ENCODE data around the gene RHOBTB3. TPM values are rescaled to one million over a fixed set of nuclear protein-coding genes. Genes with fewer than 3 reads are reported as not detected.

The RHOBTB3 gene
- total RNA-seq, 6 experiments from 2014 or later = 24.1 to 49.1 (median 38.9) TPM

- Histone ChIP-seq H3K4me3 (no peak overlapping the region), H3K9me3 (no peaks in the 10 kb centered on the region), H3K4me1 (peaks cover 0 to 39% (median 11%) of the 10 kb centered on the region in 4 donors), H3K27me3 (no peaks in the 10 kb centered on the region), H3K36me3 (no peaks in the 10 kb centered on the region), H3K27ac (peak overlapping the region in 1 of 3 donors; percentile 1)
- DNase-seq (no peak), ATAC-seq (no peak)
- WGBS (ENCODE audit: insufficient coverage, low coverage, low lambda C conversion rate, missing lambda C conversion rate) = 92% methylated on average over 4 of the region's 4 CpGs
- intact Hi-C loops (cut with DNase I) = loop anchor here (5.0 to 10.0 kb wide), 2 partner anchors 63 to 65 kb away; no protein-coding TSS in a partner anchor
- TF ChIP-seq, protein P1, sequence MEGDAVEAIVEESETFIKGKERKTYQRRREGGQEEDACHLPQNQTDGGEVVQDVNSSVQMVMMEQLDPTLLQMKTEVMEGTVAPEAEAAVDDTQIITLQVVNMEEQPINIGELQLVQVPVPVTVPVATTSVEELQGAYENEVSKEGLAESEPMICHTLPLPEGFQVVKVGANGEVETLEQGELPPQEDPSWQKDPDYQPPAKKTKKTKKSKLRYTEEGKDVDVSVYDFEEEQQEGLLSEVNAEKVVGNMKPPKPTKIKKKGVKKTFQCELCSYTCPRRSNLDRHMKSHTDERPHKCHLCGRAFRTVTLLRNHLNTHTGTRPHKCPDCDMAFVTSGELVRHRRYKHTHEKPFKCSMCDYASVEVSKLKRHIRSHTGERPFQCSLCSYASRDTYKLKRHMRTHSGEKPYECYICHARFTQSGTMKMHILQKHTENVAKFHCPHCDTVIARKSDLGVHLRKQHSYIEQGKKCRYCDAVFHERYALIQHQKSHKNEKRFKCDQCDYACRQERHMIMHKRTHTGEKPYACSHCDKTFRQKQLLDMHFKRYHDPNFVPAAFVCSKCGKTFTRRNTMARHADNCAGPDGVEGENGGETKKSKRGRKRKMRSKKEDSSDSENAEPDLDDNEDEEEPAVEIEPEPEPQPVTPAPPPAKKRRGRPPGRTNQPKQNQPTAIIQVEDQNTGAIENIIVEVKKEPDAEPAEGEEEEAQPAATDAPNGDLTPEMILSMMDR (IDR thresholded peaks at IDR 0.05) = no peak
- no peak for TF ChIP-seq POLR2A (IDR thresholded peaks at IDR 0.05)
Observed at GRCh38 chr5:95782181-95782580, 51.0 kb downstream of the RHOBTB3 start.

GRCh38 chr5:95783661-95784060 is 52.5 kb downstream of the RHOBTB3 start:
- Histone ChIP-seq H3K4me3 (no peak overlapping the region), H3K27ac (peak overlapping the region in 2 of 3 donors; percentile 44 to 74), H3K36me3 (peaks cover 0 to 7% (median 0%) of the 10 kb centered on the region in 4 donors), H3K27me3 (no peaks in the 10 kb centered on the region), H3K4me1 (peaks cover 0 to 39% (median 11%) of the 10 kb centered on the region in 4 donors), H3K9me3 (no peaks in the 10 kb centered on the region)
- TF ChIP-seq POLR2A (IDR thresholded peaks at IDR 0.05) = no peak
- TF ChIP-seq, protein P1 (IDR thresholded peaks at IDR 0.05) = no peak
- DNase-seq = peak; percentile 44 to 83 (median 71)
- intact Hi-C loops (cut with DNase I) = loop anchor here (5.0 to 10.0 kb wide), 2 partner anchors 61 to 64 kb away; no protein-coding TSS in a partner anchor
- ATAC-seq = peak; percentile 72 to 86 (median 84)
- WGBS (ENCODE audit: insufficient coverage, low coverage, low lambda C conversion rate, missing lambda C conversion rate) = 38% methylated on average over 3 of the region's 3 CpGs

- no peak overlapping the region for H3K4me3 ChIP-seq
- intact Hi-C loops (cut with DNase I) = loop anchor here (5.0 to 10.0 kb wide), 2 partner anchors 60 to 63 kb away; no protein-coding TSS in a partner anchor
- H3K36me3 ChIP-seq = peaks cover 0 to 7% (median 0%) of the 10 kb centered on the region in 4 donors
- ATAC-seq = peak; percentile 36 to 79 (median 66)
- 33% methylated on average over 9 of the region's 9 CpGs for WGBS (ENCODE audit: insufficient coverage, low coverage, low lambda C conversion rate, missing lambda C conversion rate)
- no peaks in the 10 kb centered on the region for H3K27me3 ChIP-seq
- H3K27ac ChIP-seq = peak overlapping the region; percentile 20 to 74 (median 44)
- peaks cover 0 to 38% (median 11%) of the 10 kb centered on the region in 4 donors for H3K4me1 ChIP-seq
- no peak for DNase-seq
- TF ChIP-seq, protein P1 (IDR thresholded peaks at IDR 0.05) = no peak
- no peak for TF ChIP-seq POLR2A (IDR thresholded peaks at IDR 0.05)
- H3K9me3 ChIP-seq = no peaks in the 10 kb centered on the region
Observed at GRCh38 chr5:95784514-95785302, 53.6 kb downstream of the RHOBTB3 start.

GRCh38 chr5:95786821-95787418 is 55.8 kb downstream of the RHOBTB3 start:
- no peak for DNase-seq
- H3K27me3 ChIP-seq = no peaks in the 10 kb centered on the region
- peaks cover 0 to 7% (median 0%) of the 10 kb centered on the region in 4 donors for H3K36me3 ChIP-seq
- H3K9me3 ChIP-seq = no peaks in the 10 kb centered on the region
- intact Hi-C loops (cut with DNase I) = loop anchor here in 1 of 2 donors (10.0 kb wide), 1 partner anchor 58 kb away; no protein-coding TSS in a partner anchor
- no peak overlapping the region for H3K27ac ChIP-seq
- TF ChIP-seq, protein P1 (IDR thresholded peaks at IDR 0.05) = no peak
- no peak for TF ChIP-seq POLR2A (IDR thresholded peaks at IDR 0.05)
- H3K4me1 ChIP-seq = peaks cover 0 to 24% (median 11%) of the 10 kb centered on the region in 4 donors
- WGBS (ENCODE audit: insufficient coverage, low coverage, low lambda C conversion rate, missing lambda C conversion rate) = 89% methylated on average over 3 of the region's 3 CpGs
- H3K4me3 ChIP-seq = no peak overlapping the region
- no peak for ATAC-seq
